ENCODE results near the gene UBE2Z. TPM values are rescaled to one million over a fixed set of nuclear protein-coding genes. Genes with fewer than 3 reads are reported as not detected.

Gene UBE2Z
- total and polyA plus RNA-seq, 2 of the 4 experiments (the other 2 are of a cell fraction) = 68.5 to 126 TPM

DNA sequence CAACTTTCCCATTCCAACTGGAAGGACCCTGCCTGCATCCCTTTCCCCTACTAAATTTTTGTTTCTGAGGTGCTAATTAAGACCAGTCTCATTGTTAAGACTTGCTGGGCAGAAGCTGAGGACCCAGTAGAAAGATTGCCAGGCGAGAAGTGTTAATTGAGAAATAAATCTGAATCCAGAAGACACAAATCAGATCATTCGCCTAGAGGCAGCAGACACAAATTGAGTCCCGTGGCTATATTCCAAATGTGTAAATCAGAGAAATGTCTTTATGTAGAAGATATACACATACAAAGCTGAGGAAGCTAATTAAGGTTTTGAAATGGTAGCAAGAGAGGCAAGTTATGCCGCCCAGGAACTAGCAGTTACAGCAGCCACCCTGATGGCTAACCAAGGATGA, 47.8 kb upstream of the UBE2Z start:
- Histone ChIP-seq H3K4me1 (ENCODE audit: control insufficient read depth, insufficient read depth, low read length) (no peaks in the 10 kb centered on the region), H3K18ac (ENCODE audit: low read depth, low read length) (no peak overlapping the region), H2BK15ac (ENCODE audit: low read depth, low read length) (no peak overlapping the region), H3K79me1 (ENCODE audit: low read depth in 1 of 2, low read length in 2 of 2) (no peaks in the 10 kb centered on the region), H2AK5ac (ENCODE audit: low read depth, low read length) (no peak overlapping the region), H3K56ac (ENCODE audit: extremely low read depth, insufficient read depth, low read length) (no peak overlapping the region), H3K27ac (ENCODE audit: insufficient read depth, low read length) (no peak overlapping the region), H3K9me1 (ENCODE audit: insufficient read depth, low read length) (no peaks in the 10 kb centered on the region), H3K9me3 (ENCODE audit: control insufficient read depth, insufficient read depth, low read length) (no peaks in the 10 kb centered on the region), H3K14ac (replicated peaks; ENCODE audit: low read depth, low read length) (no peak overlapping the region), H4K8ac (ENCODE audit: low read depth in 2 of 2, low read length in 2 of 2) (no peak overlapping the region), H4K5ac (ENCODE audit: low read depth, low read length) (no peak overlapping the region), H2BK120ac (ENCODE audit: low read depth, low read length) (no peak overlapping the region), H2BK20ac (ENCODE audit: low read depth, low read length) (no peak overlapping the region), H3K27me3 (ENCODE audit: control insufficient read depth, insufficient read depth, low read length) (no peaks in the 10 kb centered on the region), H3K4ac (ENCODE audit: low read depth, low read length) (no peak overlapping the region), H3K23ac (ENCODE audit: low read depth, low read length) (no peak overlapping the region), H3K36me3 (ENCODE audit: control insufficient read depth, insufficient read depth, low read length) (peaks cover 38% of the 10 kb centered on the region), H4K91ac (ENCODE audit: insufficient read depth, low read depth, low read length) (no peak overlapping the region), H2BK5ac (ENCODE audit: low read depth, low read length, poor library complexity, severe bottlenecking) (no peak overlapping the region), H2AK9ac (replicated peaks; ENCODE audit: low read depth, low read length, poor library complexity) (no peak overlapping the region), H4K20me1 (ENCODE audit: insufficient read depth, low read length) (no peaks in the 10 kb centered on the region), H2AFZ (replicated peaks; ENCODE audit: low read length, poor library complexity) (no peak overlapping the region), H3K4me3 (ENCODE audit: insufficient read depth, low read depth, low read length) (no peak overlapping the region), H3K4me2 (ENCODE audit: low read depth, low read length) (no peak overlapping the region), H3K9ac (ENCODE audit: low read depth, low read length) (no peak overlapping the region)
- WGBS, 2 experiments (ENCODE audit: extremely low coverage in 2 of 2, insufficient read length in 1 of 2) = 100% methylated on average over 1 of the region's 4 CpGs; no CpG with 5 or more reads in 1 of the 2 experiments
- dilution Hi-C loops (cut with HindIII; ENCODE audit: low sequenced_read_pairs, unreplicated experiment) = no loop called here
- intact Hi-C loops (cut with micrococcal nuclease) = no loop called here
- in situ Hi-C loops (cut with MboI; ENCODE audit: low sequenced_read_pairs) = no loop called here
- no TSS peak for BruUV-seq (replicated peaks)
- DNase-seq = no peak
- TF ChIP-seq, protein P1, sequence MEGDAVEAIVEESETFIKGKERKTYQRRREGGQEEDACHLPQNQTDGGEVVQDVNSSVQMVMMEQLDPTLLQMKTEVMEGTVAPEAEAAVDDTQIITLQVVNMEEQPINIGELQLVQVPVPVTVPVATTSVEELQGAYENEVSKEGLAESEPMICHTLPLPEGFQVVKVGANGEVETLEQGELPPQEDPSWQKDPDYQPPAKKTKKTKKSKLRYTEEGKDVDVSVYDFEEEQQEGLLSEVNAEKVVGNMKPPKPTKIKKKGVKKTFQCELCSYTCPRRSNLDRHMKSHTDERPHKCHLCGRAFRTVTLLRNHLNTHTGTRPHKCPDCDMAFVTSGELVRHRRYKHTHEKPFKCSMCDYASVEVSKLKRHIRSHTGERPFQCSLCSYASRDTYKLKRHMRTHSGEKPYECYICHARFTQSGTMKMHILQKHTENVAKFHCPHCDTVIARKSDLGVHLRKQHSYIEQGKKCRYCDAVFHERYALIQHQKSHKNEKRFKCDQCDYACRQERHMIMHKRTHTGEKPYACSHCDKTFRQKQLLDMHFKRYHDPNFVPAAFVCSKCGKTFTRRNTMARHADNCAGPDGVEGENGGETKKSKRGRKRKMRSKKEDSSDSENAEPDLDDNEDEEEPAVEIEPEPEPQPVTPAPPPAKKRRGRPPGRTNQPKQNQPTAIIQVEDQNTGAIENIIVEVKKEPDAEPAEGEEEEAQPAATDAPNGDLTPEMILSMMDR (conservative IDR thresholded peaks at IDR 0.05; ENCODE audit: low read depth, low read length) = no peak
- no peak for TF ChIP-seq USF2 (IDR thresholded peaks at IDR 0.05; ENCODE audit: low read depth, low read length)
- no peak for ATAC-seq (ENCODE audit: low read depth)
- CTCF ChIA-PET = no interaction called here
- POLR2A ChIA-PET (ENCODE audit: unreplicated experiment) = no interaction called here

Data from IMR-90 (cell line).